Lower lobe of right lung (tissue), 2 donors: ENCODE data around the gene RAB24. TPM values are rescaled to one million over a fixed set of nuclear protein-coding genes. Genes with fewer than 3 reads are reported as not detected.

ENCODE experiments used
- ATAC-seq, 2 donors: fragments of 200-7000 bp; cut with Tn5 transposase; one replicate each; pipeline ENCODE4 v1.9.1; 2020 to 2022; ENCODE audit warnings: mild to moderate bottlenecking in 2 of 2, moderate library complexity in 2 of 2
- DNase-seq: peaks from one replicate; pipeline ENCODE4 v3.0.0-alpha.2; 2020
- H3K27ac ChIP-seq: fragments of 200-600 bp; one replicate; pipeline ENCODE4 v1.8.0; 2022
- H3K27me3 ChIP-seq: fragments of 200-600 bp; one replicate; pipeline ENCODE4 v1.8.0; 2022; ENCODE audit warnings: low read depth
- H3K36me3 ChIP-seq: fragments of 200-600 bp; one replicate; pipeline ENCODE4 v1.8.0; 2022; ENCODE audit warnings: mild to moderate bottlenecking
- H3K4me1 ChIP-seq: fragments of 200-600 bp; one replicate; pipeline ENCODE4 v1.8.0; 2022
- H3K4me3 ChIP-seq: fragments of 200-600 bp; one replicate; pipeline ENCODE4 v1.8.0; 2022; ENCODE audit warnings: mild to moderate bottlenecking
- H3K9me3 ChIP-seq: fragments of 200-600 bp; one replicate; pipeline ENCODE4 v1.8.0; 2022
- intact Hi-C: fragments of 100-400 bp; cut with DNase I; formaldehyde crosslinking; loops from one replicate; pipeline ENCODE4 v1.11.0; 2022
- total RNA-seq: library from RNA; stranded (reverse); fragmentation: NEBNext Ultra II Directional; extraction: Animal tissue kit (Norgen Biotek cat#: 25700); gene quantifications from one replicate; pipeline ENCODE4 v1.2.1, GENCODE V29; 2021
- TF ChIP-seq, protein P1 (sequence below): fragments of 200-600 bp; IDR thresholded peaks from one replicate; pipeline ENCODE4 v1.8.0; 2022; ENCODE audit warnings: antibody characterized with exemption, mild to moderate bottlenecking
- donor health status: DM: no; HTN: yes; CAD: no; lungs with severe emphysema.

The RAB24 gene
- total RNA-seq, 1 donor from 2014 or later = 41.6 TPM

GRCh38 chr5:177296581-177296980, 6.9 kb downstream of the RAB24 start:
- no peak for DNase-seq

DNA sequence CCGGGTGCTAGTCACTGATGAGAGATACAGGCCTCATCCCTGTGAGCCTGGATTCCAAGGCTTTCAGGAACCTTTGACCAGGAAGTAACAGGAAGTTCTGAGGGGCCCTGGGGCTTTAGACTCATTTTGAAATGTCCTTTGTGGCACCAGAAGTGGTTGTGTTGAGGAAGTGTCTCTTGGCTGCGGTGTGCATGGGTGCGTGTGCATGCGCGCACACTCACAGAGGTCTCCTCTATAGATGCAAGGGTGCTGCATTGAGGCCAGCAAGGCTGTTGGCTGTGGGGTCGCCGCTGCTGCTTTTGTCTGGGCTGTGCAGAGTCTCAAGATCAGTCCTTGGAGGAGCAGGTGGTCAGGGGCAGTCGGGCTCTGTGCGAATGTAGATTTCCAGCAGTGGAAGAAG, 7.6 kb downstream of the RAB24 start:
- peak; percentile 57 for DNase-seq
- TF ChIP-seq, protein P1, sequence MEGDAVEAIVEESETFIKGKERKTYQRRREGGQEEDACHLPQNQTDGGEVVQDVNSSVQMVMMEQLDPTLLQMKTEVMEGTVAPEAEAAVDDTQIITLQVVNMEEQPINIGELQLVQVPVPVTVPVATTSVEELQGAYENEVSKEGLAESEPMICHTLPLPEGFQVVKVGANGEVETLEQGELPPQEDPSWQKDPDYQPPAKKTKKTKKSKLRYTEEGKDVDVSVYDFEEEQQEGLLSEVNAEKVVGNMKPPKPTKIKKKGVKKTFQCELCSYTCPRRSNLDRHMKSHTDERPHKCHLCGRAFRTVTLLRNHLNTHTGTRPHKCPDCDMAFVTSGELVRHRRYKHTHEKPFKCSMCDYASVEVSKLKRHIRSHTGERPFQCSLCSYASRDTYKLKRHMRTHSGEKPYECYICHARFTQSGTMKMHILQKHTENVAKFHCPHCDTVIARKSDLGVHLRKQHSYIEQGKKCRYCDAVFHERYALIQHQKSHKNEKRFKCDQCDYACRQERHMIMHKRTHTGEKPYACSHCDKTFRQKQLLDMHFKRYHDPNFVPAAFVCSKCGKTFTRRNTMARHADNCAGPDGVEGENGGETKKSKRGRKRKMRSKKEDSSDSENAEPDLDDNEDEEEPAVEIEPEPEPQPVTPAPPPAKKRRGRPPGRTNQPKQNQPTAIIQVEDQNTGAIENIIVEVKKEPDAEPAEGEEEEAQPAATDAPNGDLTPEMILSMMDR = no peak
- Histone ChIP-seq H3K9me3 (no peaks in the 10 kb centered on the region), H3K4me3 (no peak overlapping the region), H3K27me3 (no peaks in the 10 kb centered on the region), H3K4me1 (peaks cover 40% of the 10 kb centered on the region), H3K27ac (no peak overlapping the region), H3K36me3 (peaks cover 61% of the 10 kb centered on the region)
- peak; percentile 34 to 43 for ATAC-seq
- intact Hi-C loops = no loop called here

More at GRCh38 chr5:177296581-177296980, 6.9 kb downstream of the RAB24 start:
- peaks cover 47% of the 10 kb centered on the region for H3K4me1 ChIP-seq
- TF ChIP-seq, protein P1 = no peak
- H3K27me3 ChIP-seq = no peaks in the 10 kb centered on the region
- peak in 1 of 2 donors; percentile 14 for ATAC-seq
- peak overlapping the region; percentile 28 for H3K27ac ChIP-seq
- H3K9me3 ChIP-seq = no peaks in the 10 kb centered on the region
- H3K36me3 ChIP-seq = peaks cover 58% of the 10 kb centered on the region
- H3K4me3 ChIP-seq = no peak overlapping the region
- intact Hi-C loops = no loop called here

GRCh38 chr5:177294632-177295031, 8.9 kb downstream of the RAB24 start:
- Histone ChIP-seq H3K27ac (no peak overlapping the region), H3K4me3 (no peak overlapping the region), H3K9me3 (no peaks in the 10 kb centered on the region), H3K4me1 (peaks cover 27% of the 10 kb centered on the region), H3K27me3 (no peaks in the 10 kb centered on the region), H3K36me3 (peaks cover 74% of the 10 kb centered on the region)
- TF ChIP-seq, protein P1 = no peak
- ATAC-seq (no peak), DNase-seq (no peak)
- intact Hi-C loops = no loop called here

- ATAC-seq = no peak
- Histone ChIP-seq H3K4me3 (no peak overlapping the region), H3K36me3 (peaks cover 75% of the 10 kb centered on the region), H3K9me3 (no peaks in the 10 kb centered on the region), H3K27ac (no peak overlapping the region), H3K27me3 (no peaks in the 10 kb centered on the region), H3K4me1 (peaks cover 21% of the 10 kb centered on the region)
- no peak for DNase-seq
- TF ChIP-seq, protein P1 = no peak
- intact Hi-C loops = no loop called here
These were observed 9.5 kb downstream of the RAB24 start for GRCh38 chr5:177293819-177294581.

GRCh38 chr5:177291735-177292134, 11.8 kb downstream of the RAB24 start:
- Histone ChIP-seq H3K36me3 (peaks cover 92% of the 10 kb centered on the region), H3K4me3 (no peak overlapping the region), H3K27me3 (no peaks in the 10 kb centered on the region), H3K4me1 (peaks cover 13% of the 10 kb centered on the region), H3K9me3 (no peaks in the 10 kb centered on the region), H3K27ac (no peak overlapping the region)
- TF ChIP-seq, protein P1 = no peak
- DNase-seq (no peak), ATAC-seq (no peak)
- intact Hi-C loops = no loop called here
